ENCODE results near the gene KMT2E.
A peak's percentile ranks its signal among the peaks of the same experiment; 100 is the strongest.

Gene KMT2E

GRCh38 chr7:105014693-105015389 is 836 bp downstream of the KMT2E start:
- peaks cover 22 to 30% of the 10 kb centered on the region in 2 donors for H3K4me1 ChIP-seq (ENCODE audit: control insufficient read depth in 1 of 2, insufficient read depth in 2 of 2, low read length in 2 of 2)
- no peaks in the 10 kb centered on the region for H3K9me3 ChIP-seq (ENCODE audit: control insufficient read depth in 1 of 2, low read length in 2 of 2)

DNA sequence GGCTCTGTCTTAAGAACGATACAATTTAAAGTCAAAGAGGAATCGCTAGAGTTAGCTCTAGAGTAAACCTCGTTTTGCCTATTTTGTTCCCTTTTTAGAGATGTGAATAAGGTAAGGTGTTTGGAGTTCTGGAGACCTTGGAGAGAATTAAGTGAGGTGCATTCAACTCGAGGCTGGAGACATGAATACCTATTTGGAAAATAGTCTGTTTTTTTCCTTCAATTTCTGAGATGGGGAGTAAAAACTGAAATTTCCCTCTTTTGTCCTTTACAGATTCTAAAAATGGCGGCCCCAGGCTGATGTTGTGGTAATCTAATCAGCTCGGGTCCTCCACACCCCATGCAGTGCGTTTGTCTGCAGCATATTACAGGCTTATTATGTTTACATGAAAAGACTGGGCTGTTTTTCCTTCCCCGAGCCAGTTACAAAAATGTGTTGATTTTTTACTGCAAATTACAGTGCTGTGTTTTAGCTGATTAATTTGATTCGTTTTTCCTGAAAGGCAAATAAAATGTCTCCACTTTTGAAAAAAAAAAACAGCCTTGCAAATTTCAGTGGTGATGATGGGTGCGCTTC is 1.5 kb downstream of the KMT2E start:
- H3K4me3 ChIP-seq (ENCODE audit: low read depth in 1 of 2, low read length in 2 of 2), result peak overlapping the region; percentile 91 to 96
- peak overlapping the region; percentile 95 to 98 for H3K9ac ChIP-seq (ENCODE audit: low read depth in 1 of 2, low read length in 2 of 2)
- no peaks in the 10 kb centered on the region for H3K27me3 ChIP-seq (ENCODE audit: control insufficient read depth in 1 of 2, insufficient read depth in 2 of 2, low read length in 2 of 2)
- peaks cover 25 to 27% of the 10 kb centered on the region in 2 donors for H3K4me1 ChIP-seq (ENCODE audit: control insufficient read depth in 1 of 2, insufficient read depth in 2 of 2, low read length in 2 of 2)
- H3K36me3 ChIP-seq (ENCODE audit: control insufficient read depth in 1 of 2, insufficient read depth in 2 of 2, low read length in 2 of 2), result no peaks in the 10 kb centered on the region
- H3K27ac ChIP-seq (ENCODE audit: low read depth, low read length), result peak overlapping the region; percentile 100
- no peaks in the 10 kb centered on the region for H3K9me3 ChIP-seq (ENCODE audit: control insufficient read depth in 1 of 2, low read length in 2 of 2)

More at GRCh38 chr7:105014693-105015389, 836 bp downstream of the KMT2E start:
- H3K36me3 ChIP-seq (ENCODE audit: control insufficient read depth in 1 of 2, insufficient read depth in 2 of 2, low read length in 2 of 2), result no peaks in the 10 kb centered on the region
- H3K4me3 ChIP-seq (ENCODE audit: low read depth in 1 of 2, low read length in 2 of 2), result peak overlapping the region; percentile 91 to 96
- H3K27ac ChIP-seq (ENCODE audit: low read depth, low read length), result peak overlapping the region; percentile 100
- H3K27me3 ChIP-seq (ENCODE audit: control insufficient read depth in 1 of 2, insufficient read depth in 2 of 2, low read length in 2 of 2), result no peaks in the 10 kb centered on the region
- peak overlapping the region; percentile 95 to 98 for H3K9ac ChIP-seq (ENCODE audit: low read depth in 1 of 2, low read length in 2 of 2)

GRCh38 chr7:105016068-105016708 is 2.2 kb downstream of the KMT2E start:
- H3K9me3 ChIP-seq (ENCODE audit: control insufficient read depth in 1 of 2, low read length in 2 of 2), result no peaks in the 10 kb centered on the region
- H3K9ac ChIP-seq (ENCODE audit: low read depth in 1 of 2, low read length in 2 of 2), result peak overlapping the region; percentile 95 to 98
- H3K4me1 ChIP-seq (ENCODE audit: control insufficient read depth in 1 of 2, insufficient read depth in 2 of 2, low read length in 2 of 2), result peaks cover 25 to 27% of the 10 kb centered on the region in 2 donors
- H3K36me3 ChIP-seq (ENCODE audit: control insufficient read depth in 1 of 2, insufficient read depth in 2 of 2, low read length in 2 of 2), result no peaks in the 10 kb centered on the region
- H3K4me3 ChIP-seq (ENCODE audit: low read depth in 1 of 2, low read length in 2 of 2), result peak overlapping the region; percentile 91 to 96
- no peaks in the 10 kb centered on the region for H3K27me3 ChIP-seq (ENCODE audit: control insufficient read depth in 1 of 2, insufficient read depth in 2 of 2, low read length in 2 of 2)
- peak overlapping the region; percentile 35 for H3K27ac ChIP-seq (ENCODE audit: low read depth, low read length)

GRCh38 chr7:105016709-105017656 is 3.0 kb downstream of the KMT2E start:
- H3K36me3 ChIP-seq (ENCODE audit: control insufficient read depth in 1 of 2, insufficient read depth in 2 of 2, low read length in 2 of 2), result no peaks in the 10 kb centered on the region
- peak overlapping the region; percentile 95 to 98 for H3K9ac ChIP-seq (ENCODE audit: low read depth in 1 of 2, low read length in 2 of 2)
- H3K4me3 ChIP-seq (ENCODE audit: low read depth in 1 of 2, low read length in 2 of 2), result peak overlapping the region; percentile 91 to 96
- no peaks in the 10 kb centered on the region for H3K9me3 ChIP-seq (ENCODE audit: control insufficient read depth in 1 of 2, low read length in 2 of 2)
- H3K4me1 ChIP-seq (ENCODE audit: control insufficient read depth in 1 of 2, insufficient read depth in 2 of 2, low read length in 2 of 2), result peaks cover 30 to 31% of the 10 kb centered on the region in 2 donors
- no peaks in the 10 kb centered on the region for H3K27me3 ChIP-seq (ENCODE audit: control insufficient read depth in 1 of 2, insufficient read depth in 2 of 2, low read length in 2 of 2)
- H3K27ac ChIP-seq (ENCODE audit: low read depth, low read length), result peak overlapping the region; percentile 35

DNA sequence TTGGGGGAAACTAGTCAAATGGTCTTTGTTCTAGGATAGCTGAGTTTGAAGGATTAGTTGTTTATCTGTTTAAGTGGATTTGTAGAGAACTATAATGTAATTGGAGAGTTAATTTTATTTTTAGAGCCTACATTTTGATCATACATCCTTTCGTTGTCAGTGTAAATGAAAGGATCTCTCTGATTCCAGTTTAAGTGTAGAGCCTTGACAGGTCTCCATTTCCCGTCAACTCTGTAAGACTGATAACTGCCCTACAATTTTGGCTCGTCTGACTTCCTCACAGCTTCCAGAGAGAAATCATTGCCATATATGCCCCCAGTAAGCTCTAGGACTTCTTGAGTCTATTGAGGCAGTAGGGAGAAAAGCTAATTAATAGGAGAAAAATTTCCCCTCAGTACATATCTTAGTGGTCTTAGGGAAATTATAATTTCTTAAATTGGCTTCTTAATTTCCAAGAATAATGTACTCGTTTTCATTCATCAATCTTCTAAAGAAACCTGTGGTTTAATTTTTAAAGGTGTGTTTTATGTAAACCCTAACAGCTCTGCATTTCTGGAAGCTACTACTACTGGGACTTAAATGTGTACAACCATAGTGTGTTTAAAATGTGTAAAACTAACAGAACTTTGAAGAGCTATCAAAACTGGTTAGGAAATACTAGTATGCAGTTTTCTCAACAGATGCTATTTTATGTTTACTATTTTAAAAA is 3.8 kb downstream of the KMT2E start:
- no peaks in the 10 kb centered on the region for H3K9me3 ChIP-seq (ENCODE audit: control insufficient read depth in 1 of 2, low read length in 2 of 2)
- H3K9ac ChIP-seq (ENCODE audit: low read depth in 1 of 2, low read length in 2 of 2), result peak overlapping the region; percentile 2 to 98
- peak overlapping the region; percentile 53 to 96 for H3K4me3 ChIP-seq (ENCODE audit: low read depth in 1 of 2, low read length in 2 of 2)
- H3K4me1 ChIP-seq (ENCODE audit: control insufficient read depth in 1 of 2, insufficient read depth in 2 of 2, low read length in 2 of 2), result peaks cover 30 to 35% of the 10 kb centered on the region in 2 donors
- H3K27me3 ChIP-seq (ENCODE audit: control insufficient read depth in 1 of 2, insufficient read depth in 2 of 2, low read length in 2 of 2), result no peaks in the 10 kb centered on the region
- no peak overlapping the region for H3K27ac ChIP-seq (ENCODE audit: low read depth, low read length)
- no peaks in the 10 kb centered on the region for H3K36me3 ChIP-seq (ENCODE audit: control insufficient read depth in 1 of 2, insufficient read depth in 2 of 2, low read length in 2 of 2)

DNA sequence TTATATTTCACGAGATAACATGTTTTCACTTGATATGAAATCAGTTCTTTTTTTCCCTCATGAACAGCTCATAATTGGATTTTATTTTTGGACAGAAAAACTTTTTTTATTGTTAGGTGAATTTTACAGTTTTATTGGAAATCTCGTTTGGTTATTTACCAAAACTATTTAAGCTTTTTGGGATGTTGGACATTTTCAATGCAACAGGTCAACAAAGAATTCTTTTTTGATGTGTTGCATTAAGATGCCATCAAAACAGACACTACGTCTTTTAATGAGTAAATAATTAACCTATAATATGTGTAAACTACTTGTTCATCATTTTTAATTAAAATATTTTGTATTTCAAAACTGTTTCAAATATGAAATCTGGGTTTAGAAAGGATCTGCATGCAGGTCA is 5.3 kb downstream of the KMT2E start:
- Histone ChIP-seq H3K4me1 (ENCODE audit: control insufficient read depth in 1 of 2, insufficient read depth in 2 of 2, low read length in 2 of 2) (peaks cover 30 to 43% of the 10 kb centered on the region in 2 donors), H3K27ac (ENCODE audit: low read depth, low read length) (no peak overlapping the region), H3K27me3 (ENCODE audit: control insufficient read depth in 1 of 2, insufficient read depth in 2 of 2, low read length in 2 of 2) (no peaks in the 10 kb centered on the region), H3K36me3 (ENCODE audit: control insufficient read depth in 1 of 2, insufficient read depth in 2 of 2, low read length in 2 of 2) (no peaks in the 10 kb centered on the region), H3K9me3 (ENCODE audit: control insufficient read depth in 1 of 2, low read length in 2 of 2) (no peaks in the 10 kb centered on the region), H3K9ac (ENCODE audit: low read depth in 1 of 2, low read length in 2 of 2) (no peak overlapping the region), H3K4me3 (ENCODE audit: low read depth in 1 of 2, low read length in 2 of 2) (no peak overlapping the region)

DNA sequence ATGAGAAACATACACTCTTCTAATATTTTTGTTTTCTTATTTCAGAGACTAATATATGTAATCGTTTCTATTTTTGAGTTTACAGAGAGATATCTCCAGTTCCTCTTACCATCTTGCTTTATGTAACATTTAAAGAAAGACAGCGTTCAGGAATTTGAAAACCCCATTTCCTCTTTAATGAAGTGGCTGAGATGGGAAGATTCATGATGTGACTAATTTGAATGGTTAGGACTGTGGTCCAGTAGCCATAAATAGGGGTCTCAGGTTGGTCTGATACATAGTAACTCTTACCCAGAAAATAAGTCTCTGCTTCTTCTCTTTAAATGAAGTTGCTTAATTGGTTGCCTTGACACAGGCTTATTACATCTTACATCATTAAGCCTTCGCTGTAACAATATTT is 6.9 kb downstream of the KMT2E start:
- Histone ChIP-seq H3K9ac (ENCODE audit: low read depth in 1 of 2, low read length in 2 of 2) (no peak overlapping the region), H3K27ac (ENCODE audit: low read depth, low read length) (no peak overlapping the region), H3K4me1 (ENCODE audit: control insufficient read depth in 1 of 2, insufficient read depth in 2 of 2, low read length in 2 of 2) (peaks cover 36 to 59% of the 10 kb centered on the region in 2 donors), H3K9me3 (ENCODE audit: control insufficient read depth in 1 of 2, low read length in 2 of 2) (no peaks in the 10 kb centered on the region), H3K4me3 (ENCODE audit: low read depth in 1 of 2, low read length in 2 of 2) (no peak overlapping the region), H3K36me3 (ENCODE audit: control insufficient read depth in 1 of 2, insufficient read depth in 2 of 2, low read length in 2 of 2) (no peaks in the 10 kb centered on the region), H3K27me3 (ENCODE audit: control insufficient read depth in 1 of 2, insufficient read depth in 2 of 2, low read length in 2 of 2) (no peaks in the 10 kb centered on the region)

DNA sequence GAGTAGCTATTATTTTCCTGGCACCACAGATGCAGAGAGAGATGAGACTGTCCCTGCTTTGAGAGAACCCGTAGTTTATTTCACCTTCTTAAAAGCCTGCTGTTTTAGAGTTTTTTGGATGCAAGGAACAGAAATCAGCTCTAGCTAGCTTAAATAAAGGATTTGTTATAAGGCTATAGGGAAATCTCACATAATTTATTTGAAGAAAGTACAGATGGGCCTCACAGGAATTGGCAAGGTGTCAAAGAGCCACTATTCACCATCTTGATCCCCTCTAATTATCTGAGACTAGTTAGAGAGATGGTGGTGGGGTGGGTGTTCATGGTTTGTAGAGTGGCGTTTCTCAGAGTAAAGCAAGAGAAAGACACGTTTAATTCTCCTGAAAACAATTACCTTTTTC is 7.3 kb downstream of the KMT2E start:
- no peaks in the 10 kb centered on the region for H3K36me3 ChIP-seq (ENCODE audit: control insufficient read depth in 1 of 2, insufficient read depth in 2 of 2, low read length in 2 of 2)
- H3K27me3 ChIP-seq (ENCODE audit: control insufficient read depth in 1 of 2, insufficient read depth in 2 of 2, low read length in 2 of 2), result no peaks in the 10 kb centered on the region
- no peaks in the 10 kb centered on the region for H3K9me3 ChIP-seq (ENCODE audit: control insufficient read depth in 1 of 2, low read length in 2 of 2)
- H3K9ac ChIP-seq (ENCODE audit: low read depth in 1 of 2, low read length in 2 of 2), result no peak overlapping the region
- peaks cover 37 to 63% of the 10 kb centered on the region in 2 donors for H3K4me1 ChIP-seq (ENCODE audit: control insufficient read depth in 1 of 2, insufficient read depth in 2 of 2, low read length in 2 of 2)
- H3K4me3 ChIP-seq (ENCODE audit: low read depth in 1 of 2, low read length in 2 of 2), result no peak overlapping the region
- H3K27ac ChIP-seq (ENCODE audit: low read depth, low read length), result no peak overlapping the region

DNA sequence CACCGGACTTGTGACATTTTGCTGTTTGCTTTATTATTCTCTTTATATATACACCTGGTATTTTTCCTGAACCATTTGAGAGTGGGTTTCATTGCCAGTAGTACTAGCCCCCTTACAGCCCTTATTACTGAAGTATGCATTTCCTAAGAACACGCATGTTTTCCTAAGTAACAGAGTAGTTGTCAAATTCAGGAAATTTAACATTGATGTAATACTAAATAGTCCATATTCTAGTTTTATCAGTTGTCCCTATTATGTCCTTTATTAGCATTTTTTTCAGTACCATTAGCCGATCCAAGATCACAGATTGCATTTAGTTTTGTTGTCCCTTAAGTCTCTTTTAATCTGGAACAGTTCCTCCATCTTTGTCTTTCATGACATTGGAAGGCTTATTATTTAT is 8.0 kb downstream of the KMT2E start:
- Histone ChIP-seq H3K4me1 (ENCODE audit: control insufficient read depth in 1 of 2, insufficient read depth in 2 of 2, low read length in 2 of 2) (peaks cover 42 to 67% of the 10 kb centered on the region in 2 donors), H3K27ac (ENCODE audit: low read depth, low read length) (no peak overlapping the region), H3K36me3 (ENCODE audit: control insufficient read depth in 1 of 2, insufficient read depth in 2 of 2, low read length in 2 of 2) (no peaks in the 10 kb centered on the region), H3K9ac (ENCODE audit: low read depth in 1 of 2, low read length in 2 of 2) (no peak overlapping the region), H3K9me3 (ENCODE audit: control insufficient read depth in 1 of 2, low read length in 2 of 2) (no peaks in the 10 kb centered on the region), H3K4me3 (ENCODE audit: low read depth in 1 of 2, low read length in 2 of 2) (no peak overlapping the region), H3K27me3 (ENCODE audit: control insufficient read depth in 1 of 2, insufficient read depth in 2 of 2, low read length in 2 of 2) (no peaks in the 10 kb centered on the region)

Measured in duodenal mucosa (tissue), 2 donors.